Breast epithelium (tissue), 3 donors: ENCODE measurements around the gene CDK11B.

ENCODE experiments used
- CTCF ChIP-seq, 3 donors: fragments of 450-650 bp; IDR thresholded peaks; one replicate each; pipeline ENCODE4 v1.5.1; 2016 to 2017; ENCODE audit warnings: antibody characterized with exemption in 3 of 3, mild to moderate bottlenecking in 3 of 3, moderate library complexity in 3 of 3
- POLR2A ChIP-seq: fragments of 450-650 bp; IDR thresholded peaks from one replicate; pipeline ENCODE4 v1.6.1; 2016; ENCODE audit warnings: antibody characterized with exemption, mild to moderate bottlenecking, moderate library complexity
- POLR2AphosphoS5 ChIP-seq, 3 donors: sonication (generic); formaldehyde crosslinking; IDR thresholded peaks; one replicate each; pipeline ENCODE4 v1.6.1; 2017; ENCODE audit warnings: antibody characterized with exemption in 3 of 3

- TF ChIP-seq CTCF (IDR thresholded peaks at IDR 0.05) (no peak), POLR2A (no peak), POLR2AphosphoS5 (IDR thresholded peaks at IDR 0.05) (no peak)
Measured at GRCh38 chr1:1605724-1606123, 53.1 kb downstream of the CDK11B start.
